ENCODE results near the gene C19orf38. TPM values are rescaled to one million over a fixed set of nuclear protein-coding genes. Genes with fewer than 3 reads are reported as not detected.

The C19orf38 gene
- total and polyA plus RNA-seq, 9 of the 15 experiments (the other 6 are each of a cell fraction or from before 2014, with no cell fraction given), result 0.14 to 0.18 TPM; not detected in 7

DNA sequence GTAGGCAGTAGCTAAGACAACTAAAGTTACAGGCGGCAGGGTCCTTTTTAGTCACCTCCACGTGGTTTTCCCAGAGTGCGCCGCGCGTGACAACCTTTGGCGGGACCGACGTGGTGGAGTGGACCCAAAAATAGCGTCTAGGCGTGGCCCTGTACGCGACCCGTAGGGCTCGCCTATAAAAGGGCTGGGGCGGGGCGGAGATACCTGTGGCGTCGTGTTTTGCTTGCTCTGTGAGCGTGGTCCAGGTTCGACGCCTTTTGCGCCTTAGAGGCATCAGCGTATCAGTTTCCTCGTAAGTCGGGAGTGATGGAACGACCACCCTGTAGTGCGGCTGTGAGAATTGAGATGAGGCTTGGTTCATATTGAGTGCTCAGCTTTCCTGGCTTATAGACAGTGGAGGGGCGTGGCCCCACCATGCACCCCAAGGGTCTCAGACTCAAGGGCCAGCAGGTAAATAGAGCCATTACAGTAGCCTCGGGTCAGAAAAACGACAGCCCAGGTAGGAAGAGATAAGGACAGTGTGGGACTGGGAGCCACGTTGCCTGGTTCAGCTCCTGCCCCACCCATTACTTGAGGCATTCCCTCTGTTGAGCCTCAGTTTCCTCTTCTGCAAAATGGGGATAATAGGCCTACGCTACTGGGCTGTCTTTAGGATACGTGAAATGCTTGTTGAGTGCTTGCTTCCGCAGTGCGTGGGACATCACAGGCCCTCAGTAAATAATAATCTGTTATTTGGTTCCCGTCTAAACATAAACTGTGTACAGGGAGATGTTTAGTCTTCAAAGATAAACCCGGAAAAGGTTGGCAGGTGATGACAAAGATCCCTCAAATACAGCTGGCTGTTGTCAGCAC lies 11.5 kb upstream of the C19orf38 start (continued):
- peak; percentile 77 for TF ChIP-seq HDAC3 (IDR thresholded peaks at IDR 0.05; ENCODE audit: borderline replicate concordance, partially characterized antibody)
- no peak for TF ChIP-seq C11orf30 (IDR thresholded peaks at IDR 0.05; ENCODE audit: low read depth)
- TF ChIP-seq, protein P1, sequence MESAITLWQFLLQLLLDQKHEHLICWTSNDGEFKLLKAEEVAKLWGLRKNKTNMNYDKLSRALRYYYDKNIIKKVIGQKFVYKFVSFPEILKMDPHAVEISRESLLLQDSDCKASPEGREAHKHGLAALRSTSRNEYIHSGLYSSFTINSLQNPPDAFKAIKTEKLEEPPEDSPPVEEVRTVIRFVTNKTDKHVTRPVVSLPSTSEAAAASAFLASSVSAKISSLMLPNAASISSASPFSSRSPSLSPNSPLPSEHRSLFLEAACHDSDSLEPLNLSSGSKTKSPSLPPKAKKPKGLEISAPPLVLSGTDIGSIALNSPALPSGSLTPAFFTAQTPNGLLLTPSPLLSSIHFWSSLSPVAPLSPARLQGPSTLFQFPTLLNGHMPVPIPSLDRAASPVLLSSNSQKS (CRISPR knock-in tag; IDR thresholded peaks at IDR 0.05), result no peak
- TF ChIP-seq, protein P2, sequence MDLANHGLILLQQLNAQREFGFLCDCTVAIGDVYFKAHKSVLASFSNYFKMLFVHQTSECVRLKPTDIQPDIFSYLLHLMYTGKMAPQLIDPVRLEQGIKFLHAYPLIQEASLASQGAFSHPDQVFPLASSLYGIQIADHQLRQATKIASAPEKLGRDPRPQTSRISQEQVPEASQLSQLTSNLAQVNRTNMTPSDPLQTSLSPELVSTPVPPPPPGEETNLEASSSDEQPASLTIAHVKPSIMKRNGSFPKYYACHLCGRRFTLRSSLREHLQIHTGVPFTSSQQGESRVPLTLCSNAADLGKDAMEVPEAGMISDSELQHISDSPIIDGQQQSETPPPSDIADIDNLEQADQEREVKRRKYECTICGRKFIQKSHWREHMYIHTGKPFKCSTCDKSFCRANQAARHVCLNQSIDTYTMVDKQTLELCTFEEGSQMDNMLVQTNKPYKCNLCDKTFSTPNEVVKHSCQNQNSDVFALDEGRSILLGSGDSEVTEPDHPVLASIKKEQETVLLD (IDR thresholded peaks at IDR 0.05), result peak; percentile 73; the same call in 1 of the 2 replicates
- peak; percentile 77 for TF ChIP-seq CC2D1A (IDR thresholded peaks at IDR 0.05)
- TF ChIP-seq HNRNPH1 (optimal IDR thresholded peaks at IDR 0.05; ENCODE audit: low read depth, low read length), result no peak
- peak; percentile 77; the same call in 1 of the 2 replicates for TF ChIP-seq HDAC2 (IDR thresholded peaks at IDR 0.05)
- TF ChIP-seq, protein P3, sequence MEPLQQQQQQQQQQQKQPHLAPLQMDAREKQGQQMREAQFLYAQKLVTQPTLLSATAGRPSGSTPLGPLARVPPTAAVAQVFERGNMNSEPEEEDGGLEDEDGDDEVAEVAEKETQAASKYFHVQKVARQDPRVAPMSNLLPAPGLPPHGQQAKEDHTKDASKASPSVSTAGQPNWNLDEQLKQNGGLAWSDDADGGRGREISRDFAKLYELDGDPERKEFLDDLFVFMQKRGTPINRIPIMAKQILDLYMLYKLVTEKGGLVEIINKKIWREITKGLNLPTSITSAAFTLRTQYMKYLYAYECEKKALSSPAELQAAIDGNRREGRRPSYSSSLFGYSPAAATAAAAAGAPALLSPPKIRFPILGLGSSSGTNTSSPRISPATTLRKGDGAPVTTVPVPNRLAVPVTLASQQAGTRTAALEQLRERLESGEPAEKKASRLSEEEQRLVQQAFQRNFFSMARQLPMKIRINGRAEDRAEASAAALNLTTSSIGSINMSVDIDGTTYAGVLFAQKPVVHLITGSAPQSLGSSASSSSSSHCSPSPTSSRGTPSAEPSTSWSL (CRISPR knock-in tag; IDR thresholded peaks at IDR 0.05; ENCODE audit: borderline replicate concordance), result peak; percentile 63; the same call in 1 of the 2 replicates
- TF ChIP-seq RBM22 (IDR thresholded peaks at IDR 0.05; ENCODE audit: low read depth, low read length, poor library complexity, severe bottlenecking), result no peak
- TF ChIP-seq NCOA4 (IDR thresholded peaks at IDR 0.05; ENCODE audit: partially characterized antibody), result no peak
- TF ChIP-seq NFATC3 (IDR thresholded peaks at IDR 0.05), result no peak
- TF ChIP-seq, protein P4, sequence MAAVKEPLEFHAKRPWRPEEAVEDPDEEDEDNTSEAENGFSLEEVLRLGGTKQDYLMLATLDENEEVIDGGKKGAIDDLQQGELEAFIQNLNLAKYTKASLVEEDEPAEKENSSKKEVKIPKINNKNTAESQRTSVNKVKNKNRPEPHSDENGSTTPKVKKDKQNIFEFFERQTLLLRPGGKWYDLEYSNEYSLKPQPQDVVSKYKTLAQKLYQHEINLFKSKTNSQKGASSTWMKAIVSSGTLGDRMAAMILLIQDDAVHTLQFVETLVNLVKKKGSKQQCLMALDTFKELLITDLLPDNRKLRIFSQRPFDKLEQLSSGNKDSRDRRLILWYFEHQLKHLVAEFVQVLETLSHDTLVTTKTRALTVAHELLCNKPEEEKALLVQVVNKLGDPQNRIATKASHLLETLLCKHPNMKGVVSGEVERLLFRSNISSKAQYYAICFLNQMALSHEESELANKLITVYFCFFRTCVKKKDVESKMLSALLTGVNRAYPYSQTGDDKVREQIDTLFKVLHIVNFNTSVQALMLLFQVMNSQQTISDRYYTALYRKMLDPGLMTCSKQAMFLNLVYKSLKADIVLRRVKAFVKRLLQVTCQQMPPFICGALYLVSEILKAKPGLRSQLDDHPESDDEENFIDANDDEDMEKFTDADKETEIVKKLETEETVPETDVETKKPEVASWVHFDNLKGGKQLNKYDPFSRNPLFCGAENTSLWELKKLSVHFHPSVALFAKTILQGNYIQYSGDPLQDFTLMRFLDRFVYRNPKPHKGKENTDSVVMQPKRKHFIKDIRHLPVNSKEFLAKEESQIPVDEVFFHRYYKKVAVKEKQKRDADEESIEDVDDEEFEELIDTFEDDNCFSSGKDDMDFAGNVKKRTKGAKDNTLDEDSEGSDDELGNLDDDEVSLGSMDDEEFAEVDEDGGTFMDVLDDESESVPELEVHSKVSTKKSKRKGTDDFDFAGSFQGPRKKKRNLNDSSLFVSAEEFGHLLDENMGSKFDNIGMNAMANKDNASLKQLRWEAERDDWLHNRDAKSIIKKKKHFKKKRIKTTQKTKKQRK (IDR thresholded peaks at IDR 0.05; ENCODE audit: borderline replicate concordance, low read depth, low read length), result no peak
- peak; percentile 96 for TF ChIP-seq RNF2 (IDR thresholded peaks at IDR 0.05)
- TF ChIP-seq, protein P5, sequence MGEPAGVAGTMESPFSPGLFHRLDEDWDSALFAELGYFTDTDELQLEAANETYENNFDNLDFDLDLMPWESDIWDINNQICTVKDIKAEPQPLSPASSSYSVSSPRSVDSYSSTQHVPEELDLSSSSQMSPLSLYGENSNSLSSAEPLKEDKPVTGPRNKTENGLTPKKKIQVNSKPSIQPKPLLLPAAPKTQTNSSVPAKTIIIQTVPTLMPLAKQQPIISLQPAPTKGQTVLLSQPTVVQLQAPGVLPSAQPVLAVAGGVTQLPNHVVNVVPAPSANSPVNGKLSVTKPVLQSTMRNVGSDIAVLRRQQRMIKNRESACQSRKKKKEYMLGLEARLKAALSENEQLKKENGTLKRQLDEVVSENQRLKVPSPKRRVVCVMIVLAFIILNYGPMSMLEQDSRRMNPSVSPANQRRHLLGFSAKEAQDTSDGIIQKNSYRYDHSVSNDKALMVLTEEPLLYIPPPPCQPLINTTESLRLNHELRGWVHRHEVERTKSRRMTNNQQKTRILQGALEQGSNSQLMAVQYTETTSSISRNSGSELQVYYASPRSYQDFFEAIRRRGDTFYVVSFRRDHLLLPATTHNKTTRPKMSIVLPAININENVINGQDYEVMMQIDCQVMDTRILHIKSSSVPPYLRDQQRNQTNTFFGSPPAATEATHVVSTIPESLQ (CRISPR knock-in tag; IDR thresholded peaks at IDR 0.05), result peak; percentile 100
- TF ChIP-seq, protein P6, sequence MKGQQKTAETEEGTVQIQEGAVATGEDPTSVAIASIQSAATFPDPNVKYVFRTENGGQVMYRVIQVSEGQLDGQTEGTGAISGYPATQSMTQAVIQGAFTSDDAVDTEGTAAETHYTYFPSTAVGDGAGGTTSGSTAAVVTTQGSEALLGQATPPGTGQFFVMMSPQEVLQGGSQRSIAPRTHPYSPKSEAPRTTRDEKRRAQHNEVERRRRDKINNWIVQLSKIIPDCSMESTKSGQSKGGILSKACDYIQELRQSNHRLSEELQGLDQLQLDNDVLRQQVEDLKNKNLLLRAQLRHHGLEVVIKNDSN (CRISPR knock-in tag; IDR thresholded peaks at IDR 0.05), result peak; percentile 98

Data from K562 (cell line).